Measurements from ENCODE around the gene STUM.

- TF ChIP-seq RAD21 (IDR thresholded peaks at IDR 0.05; ENCODE audit: low read length) (no peak), CTCF (IDR thresholded peaks at IDR 0.05) (no peak), PBX3 (IDR thresholded peaks at IDR 0.05) (no peak), MAX (IDR thresholded peaks at IDR 0.05; ENCODE audit: low read depth) (no peak), MXI1 (IDR thresholded peaks at IDR 0.05; ENCODE audit: low read depth, low read length) (no peak), USF2 (IDR thresholded peaks at IDR 0.05; ENCODE audit: borderline replicate concordance, low read depth, low read length) (no peak), EZH2phosphoT487 (IDR thresholded peaks at IDR 0.05; ENCODE audit: borderline replicate concordance, low read depth) (no peak), ZBTB33 (IDR thresholded peaks at IDR 0.05; ENCODE audit: borderline replicate concordance, low read depth) (no peak), RCOR1 (IDR thresholded peaks at IDR 0.05; ENCODE audit: low read length) (no peak)
- TF ChIP-seq, protein P1, sequence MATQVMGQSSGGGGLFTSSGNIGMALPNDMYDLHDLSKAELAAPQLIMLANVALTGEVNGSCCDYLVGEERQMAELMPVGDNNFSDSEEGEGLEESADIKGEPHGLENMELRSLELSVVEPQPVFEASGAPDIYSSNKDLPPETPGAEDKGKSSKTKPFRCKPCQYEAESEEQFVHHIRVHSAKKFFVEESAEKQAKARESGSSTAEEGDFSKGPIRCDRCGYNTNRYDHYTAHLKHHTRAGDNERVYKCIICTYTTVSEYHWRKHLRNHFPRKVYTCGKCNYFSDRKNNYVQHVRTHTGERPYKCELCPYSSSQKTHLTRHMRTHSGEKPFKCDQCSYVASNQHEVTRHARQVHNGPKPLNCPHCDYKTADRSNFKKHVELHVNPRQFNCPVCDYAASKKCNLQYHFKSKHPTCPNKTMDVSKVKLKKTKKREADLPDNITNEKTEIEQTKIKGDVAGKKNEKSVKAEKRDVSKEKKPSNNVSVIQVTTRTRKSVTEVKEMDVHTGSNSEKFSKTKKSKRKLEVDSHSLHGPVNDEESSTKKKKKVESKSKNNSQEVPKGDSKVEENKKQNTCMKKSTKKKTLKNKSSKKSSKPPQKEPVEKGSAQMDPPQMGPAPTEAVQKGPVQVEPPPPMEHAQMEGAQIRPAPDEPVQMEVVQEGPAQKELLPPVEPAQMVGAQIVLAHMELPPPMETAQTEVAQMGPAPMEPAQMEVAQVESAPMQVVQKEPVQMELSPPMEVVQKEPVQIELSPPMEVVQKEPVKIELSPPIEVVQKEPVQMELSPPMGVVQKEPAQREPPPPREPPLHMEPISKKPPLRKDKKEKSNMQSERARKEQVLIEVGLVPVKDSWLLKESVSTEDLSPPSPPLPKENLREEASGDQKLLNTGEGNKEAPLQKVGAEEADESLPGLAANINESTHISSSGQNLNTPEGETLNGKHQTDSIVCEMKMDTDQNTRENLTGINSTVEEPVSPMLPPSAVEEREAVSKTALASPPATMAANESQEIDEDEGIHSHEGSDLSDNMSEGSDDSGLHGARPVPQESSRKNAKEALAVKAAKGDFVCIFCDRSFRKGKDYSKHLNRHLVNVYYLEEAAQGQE (IDR thresholded peaks at IDR 0.05; ENCODE audit: low read depth, low read length) = no peak
- TF ChIP-seq, protein P2, sequence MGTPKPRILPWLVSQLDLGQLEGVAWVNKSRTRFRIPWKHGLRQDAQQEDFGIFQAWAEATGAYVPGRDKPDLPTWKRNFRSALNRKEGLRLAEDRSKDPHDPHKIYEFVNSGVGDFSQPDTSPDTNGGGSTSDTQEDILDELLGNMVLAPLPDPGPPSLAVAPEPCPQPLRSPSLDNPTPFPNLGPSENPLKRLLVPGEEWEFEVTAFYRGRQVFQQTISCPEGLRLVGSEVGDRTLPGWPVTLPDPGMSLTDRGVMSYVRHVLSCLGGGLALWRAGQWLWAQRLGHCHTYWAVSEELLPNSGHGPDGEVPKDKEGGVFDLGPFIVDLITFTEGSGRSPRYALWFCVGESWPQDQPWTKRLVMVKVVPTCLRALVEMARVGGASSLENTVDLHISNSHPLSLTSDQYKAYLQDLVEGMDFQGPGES (IDR thresholded peaks at IDR 0.05; ENCODE audit: low read depth, low read length) = no peak
Measured at GRCh38 chr1:226571893-226572292, 23.3 kb downstream of the STUM start.
